ENCODE results near the gene ACTMAP.

GRCh38 chr19:40744554-40745401 is 5.5 kb downstream of the ACTMAP start:
- TF ChIP-seq CTCF (IDR thresholded peaks at IDR 0.05) (no peak), TCF7L2 (IDR thresholded peaks at IDR 0.05; ENCODE audit: low read depth, low read length) (no peak), POLR2AphosphoS5 (IDR thresholded peaks at IDR 0.05; ENCODE audit: low read depth, low read length) (no peak), SIN3A (IDR thresholded peaks at IDR 0.05; ENCODE audit: borderline replicate concordance, insufficient read depth, low read depth, low read length) (no peak)
- TF ChIP-seq, protein P1, sequence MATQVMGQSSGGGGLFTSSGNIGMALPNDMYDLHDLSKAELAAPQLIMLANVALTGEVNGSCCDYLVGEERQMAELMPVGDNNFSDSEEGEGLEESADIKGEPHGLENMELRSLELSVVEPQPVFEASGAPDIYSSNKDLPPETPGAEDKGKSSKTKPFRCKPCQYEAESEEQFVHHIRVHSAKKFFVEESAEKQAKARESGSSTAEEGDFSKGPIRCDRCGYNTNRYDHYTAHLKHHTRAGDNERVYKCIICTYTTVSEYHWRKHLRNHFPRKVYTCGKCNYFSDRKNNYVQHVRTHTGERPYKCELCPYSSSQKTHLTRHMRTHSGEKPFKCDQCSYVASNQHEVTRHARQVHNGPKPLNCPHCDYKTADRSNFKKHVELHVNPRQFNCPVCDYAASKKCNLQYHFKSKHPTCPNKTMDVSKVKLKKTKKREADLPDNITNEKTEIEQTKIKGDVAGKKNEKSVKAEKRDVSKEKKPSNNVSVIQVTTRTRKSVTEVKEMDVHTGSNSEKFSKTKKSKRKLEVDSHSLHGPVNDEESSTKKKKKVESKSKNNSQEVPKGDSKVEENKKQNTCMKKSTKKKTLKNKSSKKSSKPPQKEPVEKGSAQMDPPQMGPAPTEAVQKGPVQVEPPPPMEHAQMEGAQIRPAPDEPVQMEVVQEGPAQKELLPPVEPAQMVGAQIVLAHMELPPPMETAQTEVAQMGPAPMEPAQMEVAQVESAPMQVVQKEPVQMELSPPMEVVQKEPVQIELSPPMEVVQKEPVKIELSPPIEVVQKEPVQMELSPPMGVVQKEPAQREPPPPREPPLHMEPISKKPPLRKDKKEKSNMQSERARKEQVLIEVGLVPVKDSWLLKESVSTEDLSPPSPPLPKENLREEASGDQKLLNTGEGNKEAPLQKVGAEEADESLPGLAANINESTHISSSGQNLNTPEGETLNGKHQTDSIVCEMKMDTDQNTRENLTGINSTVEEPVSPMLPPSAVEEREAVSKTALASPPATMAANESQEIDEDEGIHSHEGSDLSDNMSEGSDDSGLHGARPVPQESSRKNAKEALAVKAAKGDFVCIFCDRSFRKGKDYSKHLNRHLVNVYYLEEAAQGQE (IDR thresholded peaks at IDR 0.05; ENCODE audit: insufficient read depth in 1 of 2, low read depth in 2 of 2, low read length in 1 of 2), result no peak
